HCT116 (cell line): ENCODE results near the gene BCAR3. TPM values are rescaled to one million over a fixed set of nuclear protein-coding genes. Genes with fewer than 3 reads are reported as not detected.

Source experiments
- ATAC-seq: fragments of 200-7000 bp; cut with Tn5 transposase; 2 replicates; pipeline ENCODE4 v1.9.1; 2020; ENCODE audit warnings: mild to moderate bottlenecking, moderate library complexity
- BruUV-seq: library from RNA; stranded (reverse); fragments of 400-500 nt; replicated peaks from 2 replicates; lab custom pipeline; 2021; lab: Mats Ljungman, UMichigan
- CTCF ChIA-PET: fragments of 300-600 bp; sonication (Branson Sonifier 250); formaldehyde crosslinking; loops from one replicate; lab custom pipeline; 2021; ENCODE audit warnings: antibody characterized with exemption; lab: Charles Lee
- POLR2A ChIA-PET: fragments of 300-600, 350-600 bp; sonication (Branson Sonifier 250); formaldehyde crosslinking; loops from one replicate; lab custom pipeline; 2021; ENCODE audit warnings: antibody characterized with exemption; lab: Charles Lee
- RAD21 ChIA-PET, 2 experiments: fragments of 300-600 bp; sonication (Branson Sonifier 250); formaldehyde crosslinking; loops; one replicate each; lab custom pipeline; 2023; ENCODE audit warnings: low total read pairs in 2 of 2; ENCODE audit not compliant: uncharacterized antibody in 2 of 2, unreplicated experiment in 2 of 2, low non-redundant PET in 1 of 2; lab: Charles Lee
- DNase-seq: peaks from one replicate; pipeline ENCODE4 v3.0.0-alpha.2; 2010; ENCODE audit warnings: low read depth, low spot score
- H2AFZ ChIP-seq: fragments of 200-600 bp; shearing (Covaris generic), sonication (generic); 2 replicates; pipeline ENCODE4 v1.6.1; 2017; ENCODE audit warnings: low read depth, mixed run types, mixed read lengths, antibody characterized with exemption, low read length; ENCODE audit not compliant: poor library complexity, severe bottlenecking
- H3K27ac ChIP-seq: 2 replicates; pipeline ENCODE4 v1.5.1; 2012; ENCODE audit warnings: low read depth, low read length
- H3K27me3 ChIP-seq: fragments of 200-600 bp; sonication (generic); 2 replicates; pipeline ENCODE4 v1.6.1; 2016; ENCODE audit warnings: mixed run types, low read length, mixed read lengths; ENCODE audit not compliant: insufficient read depth
- H3K36me3 ChIP-seq, 2 experiments: fragments of 200-500 bp in 1 of 2; fragments of 200-600 bp in 1 of 2; sonication (Bioruptor generic) in 1 of 2; sonication (generic) in 1 of 2; 2 replicates each; pipeline versions ENCODE4 v1.5.1 to v1.6.1; 2014 to 2016; ENCODE audit warnings: low read length in 2 of 2, inconsistent platforms in 1 of 2, mixed read lengths in 1 of 2, mixed run types in 1 of 2; ENCODE audit not compliant: insufficient read depth in 2 of 2, control insufficient read depth in 1 of 2
- H3K4me1 ChIP-seq, 2 experiments: fragments of 200-600 bp in 1 of 2; sonication (generic) in 1 of 2; 2 replicates each; pipeline versions ENCODE4 v1.5.1 to v1.6.1; 2012 to 2017; ENCODE audit warnings: low read length in 2 of 2, inconsistent platforms in 1 of 2, mild to moderate bottlenecking in 1 of 2, mixed read lengths in 1 of 2, mixed run types in 1 of 2, moderate library complexity in 1 of 2; ENCODE audit not compliant: insufficient read depth in 2 of 2, control insufficient read depth in 1 of 2
- H3K4me2 ChIP-seq: fragments of 200-600 bp; sonication (generic); 2 replicates; pipeline ENCODE4 v1.6.1; 2017; ENCODE audit warnings: mixed run types, low read length, mixed read lengths
- H3K4me3 ChIP-seq, 2 experiments: fragments of 200-600 bp in 1 of 2; sonication (generic) in 1 of 2; replicated peaks in 1 of 2; 2 replicates each; pipeline ENCODE4 v1.5.1; 2011 to 2016; ENCODE audit warnings: low read length in 2 of 2, control low read depth in 1 of 2, low read depth in 1 of 2, mild to moderate bottlenecking in 1 of 2, mixed read lengths in 1 of 2, mixed run types in 1 of 2
- H3K79me2 ChIP-seq: fragments of 200-600 bp; sonication (generic); 2 replicates; pipeline ENCODE4 v1.6.1; 2017; ENCODE audit warnings: mild to moderate bottlenecking, mixed run types, low read length, moderate library complexity, mixed read lengths; ENCODE audit not compliant: insufficient read depth
- H3K9ac ChIP-seq: fragments of 200-600 bp; sonication (generic); 2 replicates; pipeline ENCODE4 v1.6.1; 2016; ENCODE audit warnings: low read length, mixed read lengths
- H3K9me2 ChIP-seq: fragments of 200-600 bp; sonication (generic), shearing (Covaris generic); 2 replicates; pipeline ENCODE4 v1.6.1; 2017; ENCODE audit warnings: mixed run types, mild to moderate bottlenecking, moderate library complexity; ENCODE audit not compliant: insufficient read depth
- H3K9me3 ChIP-seq, 2 experiments: fragments of 200-500 bp in 1 of 2; fragments of 200-600 bp in 1 of 2; sonication (Bioruptor generic) in 1 of 2; sonication (generic) in 1 of 2; 2 replicates each; pipeline ENCODE4 v1.6.1; 2014 to 2017; ENCODE audit warnings: low read length in 2 of 2, mixed read lengths in 2 of 2, inconsistent platforms in 1 of 2, low read depth in 1 of 2, mild to moderate bottlenecking in 1 of 2, mixed run types in 1 of 2, moderate library complexity in 1 of 2; ENCODE audit not compliant: control insufficient read depth in 1 of 2, insufficient read depth in 1 of 2
- H4K20me1 ChIP-seq: fragments of 200-600 bp; sonication (generic), shearing (Covaris generic); 2 replicates; pipeline ENCODE4 v1.6.1; 2017; ENCODE audit warnings: mixed run types, mild to moderate bottlenecking, moderate library complexity; ENCODE audit not compliant: insufficient read depth
- ATF3 ChIP-seq: IDR thresholded peaks from 2 replicates; pipeline ENCODE4 v1.6.1; 2012
- CBX3 ChIP-seq: IDR thresholded peaks from 2 replicates; pipeline ENCODE4 v1.6.1; 2012; ENCODE audit warnings: low read depth
- CEBPB ChIP-seq: IDR thresholded peaks from 2 replicates; pipeline ENCODE4 v1.6.1; 2012; ENCODE audit warnings: low read depth
- EGR1 ChIP-seq: IDR thresholded peaks from 2 replicates; pipeline ENCODE4 v1.6.1; 2012; ENCODE audit warnings: low read depth
- ELF1 ChIP-seq: IDR thresholded peaks from 2 replicates; pipeline ENCODE4 v1.6.1; 2012; ENCODE audit warnings: low read depth, borderline replicate concordance
- EZH2 ChIP-seq: fragments of 200-600 bp; sonication (generic); IDR thresholded peaks from 2 replicates; pipeline ENCODE4 v1.6.1; 2017; ENCODE audit warnings: antibody characterized with exemption, mixed run types
- EZH2phosphoT487 ChIP-seq: fragments of 200-600 bp; IDR thresholded peaks from 2 replicates; pipeline ENCODE4 v1.6.1; 2018; ENCODE audit warnings: antibody characterized with exemption, borderline replicate concordance
- FOSL1 ChIP-seq: IDR thresholded peaks from 2 replicates; pipeline ENCODE4 v1.6.1; 2012; ENCODE audit warnings: low read depth
- POLR2A ChIP-seq: IDR thresholded peaks from 2 replicates; pipeline ENCODE4 v1.7.0; 2011; ENCODE audit warnings: borderline replicate concordance; ENCODE audit not compliant: insufficient read depth, insufficient read length; ENCODE audit errors: extremely low read depth
- POLR2AphosphoS5 ChIP-seq: IDR thresholded peaks from 2 replicates; pipeline ENCODE4 v1.6.1; 2011; ENCODE audit warnings: mild to moderate bottlenecking, low read depth, low read length, moderate library complexity
- RAD21 ChIP-seq: IDR thresholded peaks from 2 replicates; pipeline ENCODE4 v1.6.1; 2012; ENCODE audit warnings: low read depth, mild to moderate bottlenecking
- SIN3A ChIP-seq: IDR thresholded peaks from 2 replicates; pipeline ENCODE4 v1.6.1; 2012; ENCODE audit warnings: low read depth
- SP1 ChIP-seq: IDR thresholded peaks from 2 replicates; pipeline ENCODE4 v1.6.1; 2012; ENCODE audit warnings: low read depth
- SRF ChIP-seq: IDR thresholded peaks from 2 replicates; pipeline ENCODE4 v1.6.1; 2012; ENCODE audit warnings: low read depth
- YY1 ChIP-seq: IDR thresholded peaks from 2 replicates; pipeline ENCODE4 v1.6.1; 2011; ENCODE audit warnings: low read length, low read depth, moderate library complexity, mild to moderate bottlenecking; ENCODE audit not compliant: insufficient replicate concordance; ENCODE audit errors: extremely low read depth
- ZNF274 ChIP-seq: fragments of 200-500 bp; sonication (Bioruptor generic); IDR thresholded peaks from 2 replicates; pipeline ENCODE4 v1.6.1; 2014; ENCODE audit warnings: mild to moderate bottlenecking, low read depth, low read length, inconsistent platforms
- intact Hi-C: fragments of 100-400 bp; cut with micrococcal nuclease; formaldehyde crosslinking; loops from 2 replicates; pipeline ENCODE4 v1.10.0; 2022
- total RNA-seq: library from RNA; stranded (reverse); gene quantifications from one replicate; pipeline ENCODE4 v1.2.1, GENCODE V29; 2021; ENCODE audit not compliant: unreplicated experiment
- TF ChIP-seq, protein P1 (sequence below), 3 experiments: fragments of 200-600 bp in 1 of 3; sonication (generic) in 1 of 3; IDR thresholded peaks in 2 of 3; conservative IDR thresholded peaks in 1 of 3; 2 replicates each; pipeline ENCODE4 v1.5.1; 2012 to 2017; ENCODE audit warnings: low read depth in 2 of 3, low read length in 2 of 3, antibody characterized with exemption in 1 of 3, borderline replicate concordance in 1 of 3, control low read depth in 1 of 3, mild to moderate bottlenecking in 1 of 3, mixed read lengths in 1 of 3, mixed run types in 1 of 3, moderate library complexity in 1 of 3; ENCODE audit not compliant: insufficient read depth in 1 of 3

BCAR3 gene
- total RNA-seq, 1 experiment from 2014 or later: 24.5 TPM

GRCh38 chr1:93549811-93550210, 131.8 kb downstream of the BCAR3 start:
- H4K20me1 ChIP-seq: no peaks in the 10 kb centered on the region
- ChIA-PET POLR2A (no interaction called here), CTCF (no interaction called here), RAD21 (no interaction called here)
- H3K9me3 ChIP-seq: no peaks in the 10 kb centered on the region
- H3K9me2 ChIP-seq: no peaks in the 10 kb centered on the region
- no TSS peak for BruUV-seq
- H3K4me2 ChIP-seq: no peak overlapping the region
- H3K9ac ChIP-seq: no peak overlapping the region
- no peak overlapping the region for H3K27ac ChIP-seq
- peaks cover 4 to 15% of the 10 kb centered on the region in 2 experiments; a peak in 3 of 4 replicates for H3K4me1 ChIP-seq
- intact Hi-C loops: no loop called here
- no peak for ATAC-seq
- no peaks in the 10 kb centered on the region for H3K27me3 ChIP-seq
- no peak overlapping the region for H3K4me3 ChIP-seq
- DNase-seq: no peak
- peaks cover 6% of the 10 kb centered on the region in 2 experiments; a peak in 3 of 4 replicates for H3K36me3 ChIP-seq
- no peak overlapping the region for H2AFZ ChIP-seq
- TF ChIP-seq FOSL1: no peak
- TF ChIP-seq RAD21: no peak
- no peak for TF ChIP-seq ELF1
- no peak for TF ChIP-seq CBX3
- TF ChIP-seq ZNF274: no peak
- no peak for TF ChIP-seq SRF
- TF ChIP-seq, protein P1, sequence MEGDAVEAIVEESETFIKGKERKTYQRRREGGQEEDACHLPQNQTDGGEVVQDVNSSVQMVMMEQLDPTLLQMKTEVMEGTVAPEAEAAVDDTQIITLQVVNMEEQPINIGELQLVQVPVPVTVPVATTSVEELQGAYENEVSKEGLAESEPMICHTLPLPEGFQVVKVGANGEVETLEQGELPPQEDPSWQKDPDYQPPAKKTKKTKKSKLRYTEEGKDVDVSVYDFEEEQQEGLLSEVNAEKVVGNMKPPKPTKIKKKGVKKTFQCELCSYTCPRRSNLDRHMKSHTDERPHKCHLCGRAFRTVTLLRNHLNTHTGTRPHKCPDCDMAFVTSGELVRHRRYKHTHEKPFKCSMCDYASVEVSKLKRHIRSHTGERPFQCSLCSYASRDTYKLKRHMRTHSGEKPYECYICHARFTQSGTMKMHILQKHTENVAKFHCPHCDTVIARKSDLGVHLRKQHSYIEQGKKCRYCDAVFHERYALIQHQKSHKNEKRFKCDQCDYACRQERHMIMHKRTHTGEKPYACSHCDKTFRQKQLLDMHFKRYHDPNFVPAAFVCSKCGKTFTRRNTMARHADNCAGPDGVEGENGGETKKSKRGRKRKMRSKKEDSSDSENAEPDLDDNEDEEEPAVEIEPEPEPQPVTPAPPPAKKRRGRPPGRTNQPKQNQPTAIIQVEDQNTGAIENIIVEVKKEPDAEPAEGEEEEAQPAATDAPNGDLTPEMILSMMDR (IDR thresholded peaks at IDR 0.05 in 2 of 3, conservative IDR thresholded peaks at IDR 0.05 in 1 of 3; ENCODE audit: borderline replicate concordance in 1 of 3, insufficient read depth in 1 of 3, low read depth in 2 of 3, low read length in 2 of 3): no peak
- no peak for TF ChIP-seq POLR2A
- TF ChIP-seq ATF3: no peak
- no peak for TF ChIP-seq EGR1
- no peak for TF ChIP-seq SIN3A
- no peak for TF ChIP-seq YY1
- no peak for TF ChIP-seq EZH2phosphoT487
- TF ChIP-seq EZH2: no peak
- TF ChIP-seq CEBPB: no peak
- TF ChIP-seq POLR2AphosphoS5: no peak
- TF ChIP-seq SP1: no peak
- no peaks in the 10 kb centered on the region for H3K79me2 ChIP-seq
